Measurements from ENCODE around the gene AP4B1.
A peak's percentile ranks its signal among the peaks of the same experiment; 100 is the strongest.

Gene AP4B1

DNA sequence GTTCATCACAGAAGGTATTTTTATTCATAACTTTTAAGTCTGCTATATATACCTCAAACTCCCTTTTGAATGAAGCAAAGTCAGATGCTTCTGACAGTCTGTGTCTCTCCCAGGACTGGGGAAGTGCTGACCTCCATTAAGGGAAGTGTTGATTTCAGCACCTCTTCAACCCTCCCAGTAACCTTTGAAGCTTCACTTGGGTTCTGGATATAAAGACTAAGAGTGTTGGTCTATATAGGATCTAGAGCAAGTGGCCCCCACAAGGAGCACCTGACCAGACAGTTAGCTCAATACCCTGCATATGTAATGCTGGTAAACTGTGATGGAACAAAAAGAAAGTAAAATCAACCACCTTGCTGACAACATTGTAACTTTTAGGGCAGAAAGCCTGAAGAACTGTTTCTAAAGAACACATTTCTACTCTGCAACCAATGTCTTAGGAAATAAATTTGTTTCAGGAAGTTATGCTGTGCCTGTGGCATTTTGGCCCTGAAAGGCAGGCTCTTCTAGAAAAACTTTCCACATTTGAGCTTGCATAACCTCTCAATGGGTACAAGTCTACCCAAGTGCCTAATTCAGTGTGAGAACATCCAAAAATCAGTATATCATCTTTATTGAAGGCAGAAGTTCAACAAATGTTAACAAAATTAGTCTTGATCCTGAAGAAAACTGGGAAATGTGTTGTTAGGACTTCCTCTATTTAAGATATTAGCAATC lies 32.2 kb downstream of the AP4B1 start:
- H3K27me3 ChIP-seq (ENCODE audit: low read length): no peaks in the 10 kb centered on the region
- peak overlapping the region; percentile 87 for H3K27ac ChIP-seq (ENCODE audit: low read depth, low read length)
- H3K4me3 ChIP-seq (ENCODE audit: insufficient read depth, low read length, poor library complexity, severe bottlenecking): peak overlapping the region; percentile 8
- no peaks in the 10 kb centered on the region for H4K20me1 ChIP-seq (ENCODE audit: low read depth, low read length)
- peaks cover 52% of the 10 kb centered on the region for H3F3A ChIP-seq (ENCODE audit: insufficient read depth)
- H2AFZ ChIP-seq (ENCODE audit: low read depth, low read length, severe bottlenecking): peak overlapping the region; percentile 69
- no peak for TF ChIP-seq EZH2phosphoT487 (conservative IDR thresholded peaks at IDR 0.05; ENCODE audit: low read length)
- TF ChIP-seq, protein P1, sequence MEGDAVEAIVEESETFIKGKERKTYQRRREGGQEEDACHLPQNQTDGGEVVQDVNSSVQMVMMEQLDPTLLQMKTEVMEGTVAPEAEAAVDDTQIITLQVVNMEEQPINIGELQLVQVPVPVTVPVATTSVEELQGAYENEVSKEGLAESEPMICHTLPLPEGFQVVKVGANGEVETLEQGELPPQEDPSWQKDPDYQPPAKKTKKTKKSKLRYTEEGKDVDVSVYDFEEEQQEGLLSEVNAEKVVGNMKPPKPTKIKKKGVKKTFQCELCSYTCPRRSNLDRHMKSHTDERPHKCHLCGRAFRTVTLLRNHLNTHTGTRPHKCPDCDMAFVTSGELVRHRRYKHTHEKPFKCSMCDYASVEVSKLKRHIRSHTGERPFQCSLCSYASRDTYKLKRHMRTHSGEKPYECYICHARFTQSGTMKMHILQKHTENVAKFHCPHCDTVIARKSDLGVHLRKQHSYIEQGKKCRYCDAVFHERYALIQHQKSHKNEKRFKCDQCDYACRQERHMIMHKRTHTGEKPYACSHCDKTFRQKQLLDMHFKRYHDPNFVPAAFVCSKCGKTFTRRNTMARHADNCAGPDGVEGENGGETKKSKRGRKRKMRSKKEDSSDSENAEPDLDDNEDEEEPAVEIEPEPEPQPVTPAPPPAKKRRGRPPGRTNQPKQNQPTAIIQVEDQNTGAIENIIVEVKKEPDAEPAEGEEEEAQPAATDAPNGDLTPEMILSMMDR (IDR thresholded peaks at IDR 0.05; ENCODE audit: insufficient read depth, low read length, poor library complexity, severe bottlenecking): no peak
- H3K36me3 ChIP-seq (ENCODE audit: low read length): no peaks in the 10 kb centered on the region
- H3K9ac ChIP-seq (ENCODE audit: low read length): peak overlapping the region; percentile 65
- no peaks in the 10 kb centered on the region for H3K9me2 ChIP-seq (replicated peaks; ENCODE audit: insufficient read depth, low read length)
- H3K4me2 ChIP-seq (ENCODE audit: low read depth, low read length, poor library complexity, severe bottlenecking): peak overlapping the region; percentile 86
- no peaks in the 10 kb centered on the region for H3K9me3 ChIP-seq (ENCODE audit: insufficient read depth, low read length)
- H3K79me2 ChIP-seq (ENCODE audit: insufficient read depth, low read length): peaks cover 41% of the 10 kb centered on the region

DNA sequence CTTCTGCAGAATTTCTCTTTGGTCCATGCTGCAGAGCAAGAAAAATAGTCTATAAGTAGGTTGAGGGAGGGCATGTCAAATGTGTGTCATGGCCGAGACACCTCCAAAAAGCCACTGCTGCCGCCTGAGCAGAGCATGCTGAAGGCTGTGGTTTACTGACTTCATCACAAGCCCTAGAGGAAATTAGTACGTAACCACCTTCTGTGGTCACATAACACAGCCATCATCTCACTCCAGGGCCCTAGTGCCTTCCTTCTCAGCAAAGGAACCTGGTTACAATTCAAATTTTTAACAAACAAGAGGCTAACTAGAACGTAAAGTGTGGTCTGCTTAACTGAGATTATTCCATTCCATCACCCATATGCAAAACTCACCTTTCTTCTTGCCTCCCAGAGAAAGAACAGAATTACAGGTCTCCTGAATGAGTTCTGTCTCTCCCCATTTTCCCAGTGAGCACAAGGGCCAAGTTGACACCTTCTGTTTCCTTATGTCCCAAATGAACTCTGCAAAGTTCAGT lies 32.9 kb downstream of the AP4B1 start, which contains the start of gene PTPN22:
TSS of gene PTPN22 (minus strand) at position 116 of the 517 bp plus-strand sequence.
- Histone ChIP-seq H4K20me1 (ENCODE audit: low read depth, low read length) (no peaks in the 10 kb centered on the region), H3F3A (ENCODE audit: insufficient read depth) (peaks cover 55% of the 10 kb centered on the region), H3K27me3 (ENCODE audit: low read length) (no peaks in the 10 kb centered on the region), H3K79me2 (ENCODE audit: insufficient read depth, low read length) (peaks cover 47% of the 10 kb centered on the region), H3K36me3 (ENCODE audit: low read length) (no peaks in the 10 kb centered on the region), H3K9me2 (replicated peaks; ENCODE audit: insufficient read depth, low read length) (no peaks in the 10 kb centered on the region), H3K9ac (ENCODE audit: low read length) (peak within 1 kb of the TSS; percentile 65), H2AFZ (ENCODE audit: low read depth, low read length, severe bottlenecking) (peak within 1 kb of the TSS; percentile 69), H3K9me3 (ENCODE audit: insufficient read depth, low read length) (no peaks in the 10 kb centered on the region), H3K4me3 (ENCODE audit: insufficient read depth, low read length, poor library complexity, severe bottlenecking) (peak within 1 kb of the TSS; percentile 60), H3K4me2 (ENCODE audit: low read depth, low read length, poor library complexity, severe bottlenecking) (peak within 1 kb of the TSS; percentile 86), H3K27ac (ENCODE audit: low read depth, low read length) (peak within 1 kb of the TSS; percentile 87)
- TF ChIP-seq, protein P1 (IDR thresholded peaks at IDR 0.05; ENCODE audit: insufficient read depth, low read length, poor library complexity, severe bottlenecking): no peak
- TF ChIP-seq EZH2phosphoT487 (conservative IDR thresholded peaks at IDR 0.05; ENCODE audit: low read length): no peak

DNA sequence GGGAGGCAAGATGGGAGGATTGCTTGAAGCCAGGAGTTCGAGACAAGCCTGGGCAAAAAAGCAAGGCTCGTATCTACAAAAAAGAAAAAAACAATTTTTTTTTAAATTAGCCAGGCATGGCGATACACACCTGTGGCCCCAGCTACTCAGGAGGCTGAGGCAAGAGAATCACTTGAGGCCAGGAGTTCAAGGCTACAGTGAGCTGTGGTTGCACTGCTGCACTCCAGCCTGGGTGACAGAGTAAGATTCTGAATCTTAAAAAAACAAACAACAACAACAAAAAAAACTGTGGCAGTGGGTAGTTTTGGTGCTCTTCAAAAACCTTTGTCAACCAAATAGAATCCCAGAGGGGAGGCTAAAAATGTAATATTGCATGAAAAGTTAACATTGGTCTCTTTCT lies 33.8 kb downstream of the AP4B1 start:
- peaks cover 51% of the 10 kb centered on the region for H3K79me2 ChIP-seq (ENCODE audit: insufficient read depth, low read length)
- no peaks in the 10 kb centered on the region for H4K20me1 ChIP-seq (ENCODE audit: low read depth, low read length)
- H3K9me2 ChIP-seq (replicated peaks; ENCODE audit: insufficient read depth, low read length): no peaks in the 10 kb centered on the region
- H3K9me3 ChIP-seq (ENCODE audit: insufficient read depth, low read length): no peaks in the 10 kb centered on the region
- peak overlapping the region; percentile 87 for H3K27ac ChIP-seq (ENCODE audit: low read depth, low read length)
- H3K4me2 ChIP-seq (ENCODE audit: low read depth, low read length, poor library complexity, severe bottlenecking): peak overlapping the region; percentile 86
- no peaks in the 10 kb centered on the region for H3K27me3 ChIP-seq (ENCODE audit: low read length)
- no peaks in the 10 kb centered on the region for H3K36me3 ChIP-seq (ENCODE audit: low read length)
- peak overlapping the region; percentile 65 for H3K9ac ChIP-seq (ENCODE audit: low read length)
- no peak overlapping the region for H2AFZ ChIP-seq (ENCODE audit: low read depth, low read length, severe bottlenecking)
- peaks cover 55% of the 10 kb centered on the region for H3F3A ChIP-seq (ENCODE audit: insufficient read depth)
- no peak for TF ChIP-seq EZH2phosphoT487 (conservative IDR thresholded peaks at IDR 0.05; ENCODE audit: low read length)
- TF ChIP-seq, protein P1 (IDR thresholded peaks at IDR 0.05; ENCODE audit: insufficient read depth, low read length, poor library complexity, severe bottlenecking): no peak
- peak overlapping the region; percentile 60 for H3K4me3 ChIP-seq (ENCODE audit: insufficient read depth, low read length, poor library complexity, severe bottlenecking)
